Activated T-helper 1 cell treated with anti-CD3 and anti-CD28 coated beads, Interleukin-12 subunit alpha, Interleukin-12 subunit beta, Interleukin-2, Interleukin-4 antibody, amounts not matched to agents 30 ng/mL and 10 ng/mL and 1 ng/mL, durations not matched to agents 14 hours and 24 hours and 36 hours (primary cell): ENCODE results near the gene PAFAH1B2. TPM values are rescaled to one million over a fixed set of nuclear protein-coding genes. Genes with fewer than 3 reads are reported as not detected.
"Not testable (repeated sequence)": the region's sequence is repeated elsewhere in the genome, so short reads cannot be mapped to it uniquely, and the experiment has no call there.

Source experiments
- DNase-seq: peaks from one replicate; pipeline ENCODE4 v3.0.0; 2021; ENCODE audit warnings: low spot score
- H3K27ac Mint-ChIP-seq: one replicate; pipeline ENCODE4 v1.8.0; 2021; ENCODE audit warnings: mild to moderate bottlenecking, mixed read lengths
- H3K27me3 Mint-ChIP-seq: one replicate; pipeline ENCODE4 v1.8.0; 2022; ENCODE audit warnings: mild to moderate bottlenecking, moderate library complexity, mixed read lengths; ENCODE audit not compliant: insufficient read depth
- H3K36me3 Mint-ChIP-seq: one replicate; pipeline ENCODE4 v1.8.0; 2021; ENCODE audit warnings: low read depth, mixed read lengths
- H3K4me1 Mint-ChIP-seq: one replicate; pipeline ENCODE4 v1.8.0; 2021; ENCODE audit warnings: low read depth, mixed read lengths
- H3K4me3 Mint-ChIP-seq: one replicate; pipeline ENCODE4 v1.8.0; 2021; ENCODE audit warnings: mild to moderate bottlenecking, moderate library complexity, mixed read lengths
- H3K9me3 Mint-ChIP-seq: one replicate; pipeline ENCODE4 v1.8.0; 2021; ENCODE audit warnings: mixed read lengths
- intact Hi-C: fragments of 100-400 bp; cut with micrococcal nuclease; formaldehyde crosslinking; loops from one replicate; pipeline ENCODE4 v1.15.1; 2024
- total RNA-seq: library from RNA; stranded (reverse); gene quantifications from 2 replicates; pipeline ENCODE4 v1.2.3, GENCODE V29; 2022

PAFAH1B2 gene
- total RNA-seq, 1 donor from 2014 or later = 71.8 TPM

DNA sequence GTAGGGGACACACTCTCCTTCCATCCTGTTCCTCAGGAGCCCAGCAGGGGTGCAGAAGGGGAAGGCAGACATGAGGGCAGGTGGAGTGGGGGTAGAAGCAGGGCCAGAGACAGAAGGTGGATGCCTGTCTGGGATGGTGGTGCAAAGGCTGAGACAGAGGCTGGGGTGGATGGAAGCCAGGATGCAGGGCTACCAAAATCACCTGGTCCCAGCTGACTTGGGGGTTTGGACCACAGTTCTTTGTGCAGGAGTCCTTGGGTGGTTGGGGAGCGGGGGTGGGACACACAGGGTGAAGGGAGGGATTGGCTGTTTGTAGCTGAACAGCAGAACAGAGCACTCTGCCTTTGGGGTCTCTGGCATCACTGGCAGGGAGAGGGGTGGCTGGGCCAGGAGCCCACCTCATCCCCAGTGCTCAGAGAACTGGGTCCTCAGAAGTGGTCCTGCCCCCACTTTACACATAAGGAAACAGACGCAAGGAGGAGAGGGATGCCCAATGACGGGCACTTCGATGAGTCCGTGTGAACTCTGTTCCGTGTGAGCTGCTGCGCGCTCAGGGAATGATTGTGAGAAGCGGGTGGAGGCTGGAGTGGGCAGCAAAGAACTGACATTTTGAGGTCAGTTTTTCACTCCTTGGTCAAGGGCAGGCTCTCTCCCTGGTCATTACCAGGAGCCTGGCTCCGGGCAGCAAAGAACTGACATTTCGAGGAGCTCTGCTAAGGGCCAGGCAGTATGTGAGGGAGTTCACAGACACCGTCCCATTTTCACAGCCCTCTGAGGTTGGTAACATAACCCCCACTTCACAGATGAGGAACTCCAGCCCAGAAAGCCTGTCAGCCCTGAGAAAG lies 56.9 kb downstream of the PAFAH1B2 start:
- intact Hi-C loops = no loop called here
- Mint-ChIP-seq H3K9me3 (no peaks in the 10 kb centered on the region), H3K4me1 (no peaks in the 10 kb centered on the region), H3K27ac (no peak overlapping the region), H3K4me3 (no peak overlapping the region), H3K27me3 (no peaks in the 10 kb centered on the region), H3K36me3 (peaks cover 14% of the 10 kb centered on the region)
- no peak for DNase-seq

DNA sequence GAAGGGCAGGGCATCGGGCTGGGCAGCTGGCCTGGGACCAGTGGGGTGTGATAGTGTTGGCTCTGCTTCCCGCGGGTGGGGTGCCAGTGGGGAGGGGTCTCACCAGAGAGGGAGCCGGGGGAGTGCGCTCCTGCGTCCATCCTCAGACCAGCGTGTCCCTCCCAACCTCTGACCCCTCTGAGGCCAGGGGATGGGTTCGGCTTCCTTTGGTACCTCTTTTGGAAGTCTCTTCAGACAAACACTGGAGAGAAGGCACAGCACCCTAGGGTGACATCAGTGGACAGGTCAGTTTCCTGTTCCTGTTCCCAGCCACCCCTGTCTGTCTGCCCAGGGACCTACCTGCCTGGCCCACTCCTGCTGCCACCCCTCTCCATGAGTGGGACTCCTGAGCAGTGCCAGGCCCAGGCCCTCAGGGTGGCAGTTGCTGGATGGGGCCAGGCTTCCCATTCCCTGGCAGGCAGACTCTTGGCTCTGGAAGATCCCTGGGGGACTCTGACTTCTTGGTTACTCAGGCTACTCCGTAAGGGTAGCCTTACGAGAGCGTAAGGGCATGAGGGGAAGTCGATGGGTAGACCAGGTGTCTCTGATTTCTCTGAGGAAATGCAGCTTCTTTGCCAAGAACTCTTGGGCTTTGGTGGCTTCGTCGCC lies 57.7 kb downstream of the PAFAH1B2 start:
- H3K4me1 Mint-ChIP-seq = no peaks in the 10 kb centered on the region
- H3K9me3 Mint-ChIP-seq = no peaks in the 10 kb centered on the region
- H3K36me3 Mint-ChIP-seq = peaks cover 15% of the 10 kb centered on the region
- intact Hi-C loops = no loop called here
- H3K4me3 Mint-ChIP-seq = no peak overlapping the region
- no peak for DNase-seq
- H3K27ac Mint-ChIP-seq = no peak overlapping the region
- H3K27me3 Mint-ChIP-seq = no peaks in the 10 kb centered on the region

DNA sequence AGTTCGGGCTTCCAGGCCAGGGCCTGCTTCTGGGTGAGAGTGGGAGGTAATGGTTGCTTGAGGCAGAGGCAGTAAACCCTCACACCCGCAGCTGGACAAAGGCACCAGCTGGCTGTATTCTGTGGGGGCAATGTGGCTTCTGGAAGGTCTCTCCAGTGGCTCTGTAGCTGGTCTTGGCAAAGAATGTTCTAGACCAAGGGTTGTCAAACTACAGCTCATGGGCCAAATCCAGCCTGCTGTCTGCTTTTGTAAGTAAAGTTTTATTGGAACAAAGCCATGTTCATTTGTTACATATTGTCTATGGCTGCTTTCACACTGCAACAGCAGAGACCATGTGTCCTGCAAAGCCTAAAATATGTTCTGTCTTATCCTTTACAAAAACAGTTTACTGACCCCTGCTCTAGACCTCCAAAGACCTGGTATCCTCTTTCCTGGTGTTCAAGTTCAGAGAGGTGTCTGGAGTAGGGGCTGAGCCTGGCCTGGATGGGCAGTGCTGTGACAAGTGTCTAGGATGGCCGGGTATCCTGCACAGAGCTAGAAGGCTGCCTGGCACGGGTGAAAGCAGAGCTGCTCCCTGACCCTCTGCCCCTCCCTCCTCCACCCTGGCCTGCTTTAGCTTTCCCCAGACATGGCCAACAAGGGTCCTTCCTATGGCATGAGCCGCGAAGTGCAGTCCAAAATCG lies 58.4 kb downstream of the PAFAH1B2 start:
- no peak overlapping the region for H3K27ac Mint-ChIP-seq
- no peak for DNase-seq
- no peaks in the 10 kb centered on the region for H3K9me3 Mint-ChIP-seq

DNA sequence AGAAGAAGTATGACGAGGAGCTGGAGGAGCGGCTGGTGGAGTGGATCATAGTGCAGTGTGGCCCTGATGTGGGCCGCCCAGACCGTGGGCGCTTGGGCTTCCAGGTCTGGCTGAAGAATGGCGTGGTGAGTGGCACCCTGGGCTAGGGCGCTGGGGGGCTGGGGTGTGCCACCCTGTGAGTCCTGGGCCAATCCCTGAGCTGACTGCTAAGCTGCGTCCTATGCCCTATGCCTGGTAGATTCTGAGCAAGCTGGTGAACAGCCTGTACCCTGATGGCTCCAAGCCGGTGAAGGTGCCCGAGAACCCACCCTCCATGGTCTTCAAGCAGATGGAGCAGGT lies 59.0 kb downstream of the PAFAH1B2 start:
- H3K36me3 Mint-ChIP-seq = peaks cover 15% of the 10 kb centered on the region
- no peaks in the 10 kb centered on the region for H3K9me3 Mint-ChIP-seq
- intact Hi-C loops = no loop called here
- no peaks in the 10 kb centered on the region for H3K4me1 Mint-ChIP-seq
- DNase-seq = no peak
- H3K4me3 Mint-ChIP-seq = no peak overlapping the region
- peak overlapping the region; percentile 23 for H3K27ac Mint-ChIP-seq
- no peaks in the 10 kb centered on the region for H3K27me3 Mint-ChIP-seq

More for the DNA sequence above, 58.4 kb downstream of the PAFAH1B2 start:
- intact Hi-C loops = no loop called here
- Mint-ChIP-seq H3K36me3 (peaks cover 15% of the 10 kb centered on the region), H3K27me3 (no peaks in the 10 kb centered on the region), H3K4me1 (no peaks in the 10 kb centered on the region), H3K4me3 (no peak overlapping the region)

DNA sequence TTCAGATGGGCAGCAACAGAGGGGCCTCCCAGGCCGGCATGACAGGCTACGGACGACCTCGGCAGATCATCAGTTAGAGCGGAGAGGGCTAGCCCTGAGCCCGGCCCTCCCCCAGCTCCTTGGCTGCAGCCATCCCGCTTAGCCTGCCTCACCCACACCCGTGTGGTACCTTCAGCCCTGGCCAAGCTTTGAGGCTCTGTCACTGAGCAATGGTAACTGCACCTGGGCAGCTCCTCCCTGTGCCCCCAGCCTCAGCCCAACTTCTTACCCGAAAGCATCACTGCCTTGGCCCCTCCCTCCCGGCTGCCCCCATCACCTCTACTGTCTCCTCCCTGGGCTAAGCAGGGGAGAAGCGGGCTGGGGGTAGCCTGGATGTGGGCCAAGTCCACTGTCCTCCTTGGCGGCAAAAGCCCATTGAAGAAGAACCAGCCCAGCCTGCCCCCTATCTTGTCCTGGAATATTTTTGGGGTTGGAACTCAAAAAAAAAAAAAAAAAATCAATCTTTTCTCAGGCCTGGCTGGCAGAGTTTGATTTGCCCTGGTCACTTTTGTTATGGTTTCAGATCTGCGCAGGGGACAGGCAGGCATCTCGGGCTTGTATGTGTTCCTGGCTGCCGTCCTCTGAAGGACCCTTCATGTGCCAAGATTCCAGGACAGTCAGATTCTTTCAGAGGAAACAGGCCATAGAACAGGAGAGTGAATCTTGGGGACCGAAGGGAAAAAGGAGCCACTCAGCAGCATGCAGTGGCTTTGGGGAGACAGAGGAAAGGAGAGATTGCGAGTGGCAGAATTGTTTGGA lies 60.4 kb downstream of the PAFAH1B2 start:
- DNase-seq = no peak
- Mint-ChIP-seq H3K4me3 (no peak overlapping the region), H3K27me3 (no peaks in the 10 kb centered on the region), H3K9me3 (no peaks in the 10 kb centered on the region), H3K27ac (peak overlapping the region; percentile 25), H3K36me3 (peaks cover 13% of the 10 kb centered on the region), H3K4me1 (no peaks in the 10 kb centered on the region)
- intact Hi-C loops = no loop called here

DNA sequence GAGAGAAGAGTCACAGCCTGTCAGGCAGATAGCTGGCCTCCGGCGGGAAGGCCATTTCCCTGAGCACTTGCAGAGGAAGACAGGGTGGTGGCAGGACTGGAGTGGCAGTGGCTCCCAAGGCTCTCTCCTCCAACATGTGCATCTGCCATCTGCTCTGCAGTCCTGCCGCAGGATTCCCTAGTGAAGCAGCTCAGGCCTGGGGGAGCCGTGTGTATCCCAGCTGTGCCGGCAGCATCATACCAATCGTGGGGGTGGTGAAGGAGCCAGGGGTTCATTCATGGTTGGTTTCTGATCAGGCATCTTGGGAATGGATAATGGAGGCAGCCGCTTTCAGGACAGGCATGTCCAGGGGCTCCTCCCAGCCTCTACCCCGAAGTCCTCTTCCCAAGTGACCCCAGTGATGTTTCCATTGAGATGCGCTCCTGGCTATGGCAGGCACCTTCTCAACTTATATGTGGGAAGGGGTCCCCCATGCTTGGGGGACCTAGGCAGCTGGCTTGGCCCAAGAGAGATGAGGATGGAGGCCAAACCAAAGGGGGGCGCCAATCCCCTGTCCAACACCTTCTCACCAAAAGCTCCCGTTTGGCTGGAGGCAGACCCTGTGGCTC lies 61.2 kb downstream of the PAFAH1B2 start:
- Mint-ChIP-seq H3K27ac (no peak overlapping the region), H3K4me3 (no peak overlapping the region), H3K27me3 (no peaks in the 10 kb centered on the region), H3K36me3 (peaks cover 17% of the 10 kb centered on the region), H3K9me3 (no peaks in the 10 kb centered on the region), H3K4me1 (no peaks in the 10 kb centered on the region)
- DNase-seq = no peak
- intact Hi-C loops = no loop called here

DNA sequence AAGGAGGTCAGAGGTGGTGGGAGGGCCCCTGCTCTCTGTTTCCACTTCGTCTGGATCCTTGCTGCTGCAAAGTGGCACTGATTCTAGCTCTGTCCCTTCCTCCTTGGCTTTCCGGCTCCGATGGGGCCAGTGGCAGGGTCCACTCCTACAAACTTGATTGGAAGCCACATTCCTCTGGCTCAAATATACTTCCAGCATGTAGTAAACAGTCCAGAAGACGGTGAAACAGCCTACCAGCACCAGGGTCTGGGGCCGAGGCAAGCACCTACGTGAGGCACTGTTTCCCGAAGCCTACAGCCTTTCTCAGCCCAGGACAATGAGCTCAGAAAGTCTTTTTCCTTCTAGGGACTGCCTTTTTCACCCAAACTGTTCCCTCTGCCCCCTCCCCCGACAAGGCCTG lies 62.0 kb downstream of the PAFAH1B2 start:
- H3K27ac Mint-ChIP-seq, H3K27me3 Mint-ChIP-seq, H3K9me3 Mint-ChIP-seq, H3K4me3 Mint-ChIP-seq, H3K4me1 Mint-ChIP-seq, intact Hi-C loops, DNase-seq: not testable (repeated sequence)
- peaks cover 17% of the 10 kb centered on the region for H3K36me3 Mint-ChIP-seq

DNA sequence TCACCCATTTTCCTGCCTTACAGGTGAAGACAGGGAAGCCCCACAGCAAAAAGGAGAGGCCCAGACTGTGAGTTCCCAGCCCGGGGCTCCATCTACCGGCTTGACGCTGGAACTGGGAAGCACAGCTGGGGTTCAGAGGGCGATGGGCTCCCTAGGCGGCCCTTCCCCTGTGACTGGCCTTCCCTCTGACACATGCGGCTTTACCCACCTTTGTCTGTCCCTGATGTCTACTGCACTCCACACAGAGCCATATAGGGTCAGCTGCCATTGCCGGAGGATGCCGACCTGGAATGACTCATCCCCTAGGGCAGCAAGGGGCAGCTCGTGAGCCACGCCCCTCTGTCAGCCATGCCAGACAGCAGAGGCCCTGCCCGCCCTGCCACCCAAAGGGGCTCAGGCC lies 62.8 kb downstream of the PAFAH1B2 start:
- H3K27me3 Mint-ChIP-seq, H3K27ac Mint-ChIP-seq, H3K4me3 Mint-ChIP-seq, DNase-seq, intact Hi-C loops, H3K4me1 Mint-ChIP-seq, H3K9me3 Mint-ChIP-seq: not testable (repeated sequence)
- peaks cover 23% of the 10 kb centered on the region for H3K36me3 Mint-ChIP-seq

DNA sequence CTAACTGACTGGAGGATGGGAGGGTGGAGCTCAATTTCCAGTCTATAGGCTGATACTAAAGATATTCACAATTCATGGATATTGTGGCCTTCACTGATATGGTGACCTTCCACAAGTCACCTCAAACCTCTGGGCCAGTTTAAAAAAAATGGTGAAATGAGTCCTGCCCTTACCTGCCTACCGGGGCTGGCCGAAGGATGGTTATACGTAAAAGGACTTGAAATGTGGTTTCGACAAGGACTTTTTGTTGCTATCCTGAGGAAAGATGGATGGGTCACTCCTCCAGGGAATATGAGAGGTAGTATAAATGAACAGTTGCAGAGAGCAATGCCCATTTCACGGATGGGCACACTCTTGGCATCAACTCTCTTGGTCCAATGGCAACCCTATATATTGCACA lies 63.4 kb downstream of the PAFAH1B2 start:
- H3K36me3 Mint-ChIP-seq = peaks cover 24% of the 10 kb centered on the region
- H3K27me3 Mint-ChIP-seq, H3K4me1 Mint-ChIP-seq, H3K9me3 Mint-ChIP-seq, intact Hi-C loops, DNase-seq, H3K27ac Mint-ChIP-seq, H3K4me3 Mint-ChIP-seq: not testable (repeated sequence)

DNA sequence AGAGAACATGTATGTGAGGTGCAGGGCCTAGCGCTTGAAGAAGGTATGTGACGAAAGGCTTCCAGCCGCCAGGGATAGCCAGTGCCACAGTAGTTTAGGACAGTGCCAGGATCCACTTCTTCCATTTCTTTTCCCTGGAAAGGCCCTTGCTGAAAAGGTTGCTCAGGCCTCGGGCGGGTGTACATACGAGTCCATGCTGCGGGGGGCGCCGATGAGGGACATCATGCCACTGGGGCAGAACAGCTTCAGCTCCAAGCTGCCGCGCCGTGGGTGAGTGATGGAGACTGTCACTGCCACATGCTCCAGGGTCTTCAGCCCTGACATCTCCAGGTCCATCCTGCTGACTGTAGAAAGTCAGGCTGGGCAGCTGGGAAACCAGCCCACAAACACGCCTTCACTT lies 64.6 kb downstream of the PAFAH1B2 start:
- H3K9me3 Mint-ChIP-seq, H3K4me3 Mint-ChIP-seq, intact Hi-C loops, H3K27ac Mint-ChIP-seq, DNase-seq, H3K4me1 Mint-ChIP-seq, H3K27me3 Mint-ChIP-seq: not testable (repeated sequence)
- H3K36me3 Mint-ChIP-seq = peaks cover 30% of the 10 kb centered on the region

DNA sequence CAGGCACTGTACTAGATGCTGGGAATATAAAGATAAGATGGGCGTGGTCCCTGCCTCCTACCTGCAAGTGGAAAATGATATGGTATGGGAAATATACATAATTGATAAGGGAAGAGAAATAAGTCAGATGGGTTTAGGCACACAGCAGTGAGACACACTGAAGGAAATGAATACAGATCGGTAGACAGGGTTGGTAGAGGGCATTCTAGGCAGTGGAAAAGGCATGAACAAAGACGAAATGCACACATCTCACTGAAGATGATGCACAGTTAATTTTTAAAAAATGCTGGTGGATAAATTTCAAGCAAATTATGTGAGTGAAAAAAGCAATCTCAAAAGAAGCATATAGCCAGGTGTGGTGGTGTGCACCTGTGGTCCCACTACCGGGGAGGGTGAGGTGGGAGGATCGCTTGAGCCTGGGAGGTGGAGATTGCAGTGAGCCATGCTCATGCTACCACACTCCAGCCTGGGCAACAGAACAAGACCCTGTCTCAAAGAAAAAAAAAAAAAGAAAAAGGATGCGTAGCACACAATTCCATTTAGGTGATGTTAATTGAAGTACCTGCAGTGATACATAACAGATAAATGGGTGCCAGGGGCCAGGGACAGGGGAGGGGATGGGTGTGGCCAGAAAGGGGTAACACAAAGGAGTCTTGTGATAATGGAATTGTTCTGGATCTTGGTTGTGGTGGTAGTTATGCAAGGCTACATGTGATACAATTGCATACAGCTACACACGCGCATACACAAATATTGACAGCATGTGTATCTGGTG lies 65.5 kb downstream of the PAFAH1B2 start:
- H3K27ac Mint-ChIP-seq, H3K4me1 Mint-ChIP-seq, H3K4me3 Mint-ChIP-seq, H3K27me3 Mint-ChIP-seq, H3K9me3 Mint-ChIP-seq, intact Hi-C loops, DNase-seq: not testable (repeated sequence)
- peaks cover 31% of the 10 kb centered on the region for H3K36me3 Mint-ChIP-seq

DNA sequence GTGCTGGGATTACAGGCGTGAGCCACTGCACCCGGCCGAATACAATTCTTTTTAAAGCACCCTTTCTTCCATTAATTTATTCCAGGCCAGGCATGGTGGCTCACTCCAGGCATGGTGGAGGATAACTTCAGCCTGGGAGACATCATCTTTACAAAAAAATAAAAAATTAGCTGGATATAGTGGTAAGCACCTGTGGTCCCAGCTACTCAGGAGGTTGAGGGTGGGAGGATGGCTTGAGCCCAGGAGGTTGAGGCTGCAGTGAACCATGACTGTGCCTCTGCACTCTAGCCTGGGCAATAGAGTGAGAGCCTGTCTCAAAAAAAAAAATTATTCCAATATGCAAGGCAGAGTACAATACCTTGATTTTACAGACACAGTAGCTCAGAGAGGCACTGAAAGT lies 66.5 kb downstream of the PAFAH1B2 start:
- H3K27me3 Mint-ChIP-seq = no peaks in the 10 kb centered on the region
- no peaks in the 10 kb centered on the region for H3K4me1 Mint-ChIP-seq
- H3K36me3 Mint-ChIP-seq = peaks cover 29% of the 10 kb centered on the region
- no peak for DNase-seq
- H3K9me3 Mint-ChIP-seq = no peaks in the 10 kb centered on the region
- H3K27ac Mint-ChIP-seq = no peak overlapping the region
- intact Hi-C loops = no loop called here
- no peak overlapping the region for H3K4me3 Mint-ChIP-seq
